HepG2 (cell line): ENCODE measurements around the gene OST4. TPM values are rescaled to one million over a fixed set of nuclear protein-coding genes. Genes with fewer than 3 reads are reported as not detected.

ENCODE experiments used
- ARID2 ChIP-seq: sonication (generic); formaldehyde crosslinking; IDR thresholded peaks from 2 replicates; pipeline ENCODE4 v1.8.1; 2022; ENCODE audit warnings: mild to moderate bottlenecking, missing genetic modification reagents, borderline replicate concordance
- ARNTL ChIP-seq: sonication (generic); formaldehyde crosslinking; IDR thresholded peaks from 2 replicates; pipeline ENCODE4 v1.4.0; 2020; ENCODE audit warnings: mild to moderate bottlenecking, missing genetic modification reagents
- ATF7-NPFF ChIP-seq: sonication (generic); formaldehyde crosslinking; IDR thresholded peaks from 2 replicates; pipeline ENCODE4 v1.8.1; 2023; ENCODE audit warnings: mild to moderate bottlenecking, low read depth, missing genetic modification reagents, moderate library complexity
- BORCS8-MEF2B ChIP-seq: sonication (generic); formaldehyde crosslinking; IDR thresholded peaks from 2 replicates; pipeline ENCODE4 v1.8.0; 2022; ENCODE audit warnings: mild to moderate bottlenecking, missing genetic modification reagents
- CEBPB ChIP-seq: IDR thresholded peaks from 2 replicates; pipeline ENCODE4 v1.6.1; 2011; ENCODE audit warnings: low read depth, low read length, improper control_type of control experiment, borderline replicate concordance
- EZH2 ChIP-seq: conservative IDR thresholded peaks from 2 replicates; pipeline ENCODE4 v1.6.1; 2012; ENCODE audit warnings: mild to moderate bottlenecking, low read depth, low read length, moderate library complexity
- HBP1 ChIP-seq: IDR thresholded peaks from 2 replicates; pipeline ENCODE4 v1.6.1; 2016; ENCODE audit warnings: low read depth, control low read depth
- HDAC1 ChIP-seq: sonication (generic); formaldehyde crosslinking; IDR thresholded peaks from 2 replicates; pipeline ENCODE4 v1.5.1; 2020; ENCODE audit warnings: mild to moderate bottlenecking, missing genetic modification reagents
- KDM1A ChIP-seq: IDR thresholded peaks from 2 replicates; pipeline ENCODE4 v1.6.1; 2016; ENCODE audit warnings: missing compliant biosample characterization
- KDM3A ChIP-seq: IDR thresholded peaks from 2 replicates; pipeline ENCODE4 v1.6.1; 2018; ENCODE audit warnings: low read depth, missing compliant biosample characterization
- KLF13 ChIP-seq: sonication (generic); formaldehyde crosslinking; IDR thresholded peaks from 2 replicates; pipeline ENCODE4 v1.4.0; 2020; ENCODE audit warnings: mild to moderate bottlenecking, missing genetic modification reagents
- MAX ChIP-seq: IDR thresholded peaks from 2 replicates; pipeline ENCODE4 v1.6.1; 2012; ENCODE audit warnings: inconsistent platforms
- NR2C2 ChIP-seq: sonication (generic); formaldehyde crosslinking; IDR thresholded peaks from 2 replicates; pipeline ENCODE4 v1.4.0; 2020; ENCODE audit warnings: missing genetic modification reagents, mild to moderate bottlenecking, moderate library complexity, borderline replicate concordance
- NR2F6 ChIP-seq, 2 experiments: IDR thresholded peaks; 2 replicates each; pipeline ENCODE4 v1.6.1; 2016; ENCODE audit warnings: antibody characterized with exemption in 1 of 2, mild to moderate bottlenecking in 1 of 2
- PAX8 ChIP-seq: sonication (generic); formaldehyde crosslinking; IDR thresholded peaks from 2 replicates; pipeline ENCODE4 v1.8.0; 2022; ENCODE audit warnings: mild to moderate bottlenecking, missing genetic modification reagents, borderline replicate concordance
- PHF20 ChIP-seq: sonication (generic); formaldehyde crosslinking; IDR thresholded peaks from 2 replicates; pipeline ENCODE4 v1.5.0; 2020; ENCODE audit warnings: mild to moderate bottlenecking, missing genetic modification reagents
- POLR2A ChIP-seq, 2 experiments: IDR thresholded peaks; 2 replicates each; pipeline ENCODE4 v1.6.1; 2011; ENCODE audit warnings: low read depth in 2 of 2, low read length in 2 of 2, mild to moderate bottlenecking in 1 of 2, moderate library complexity in 1 of 2; ENCODE audit not compliant: insufficient read depth in 1 of 2
- RBM39 ChIP-seq: fragments of 200-400 bp; formaldehyde crosslinking; IDR thresholded peaks from one replicate; pipeline ENCODE4 v1.6.1; 2018; ENCODE audit warnings: antibody characterized with exemption, mild to moderate bottlenecking, low read depth, low read length; ENCODE audit not compliant: poor library complexity, severe bottlenecking
- SATB2 ChIP-seq: sonication (generic); formaldehyde crosslinking; IDR thresholded peaks from 2 replicates; pipeline ENCODE4 v1.5.0; 2020; ENCODE audit warnings: missing genetic modification reagents
- TEAD3 ChIP-seq: optimal IDR thresholded peaks from 2 replicates; pipeline ENCODE3; 2016; ENCODE audit warnings: borderline replicate concordance
- TP53 ChIP-seq: sonication (generic); formaldehyde crosslinking; conservative IDR thresholded peaks from 2 replicates; pipeline ENCODE4 v1.4.0; 2020; ENCODE audit warnings: missing genetic modification reagents
- ZFAT ChIP-seq: sonication (generic); formaldehyde crosslinking; conservative IDR thresholded peaks from 2 replicates; pipeline ENCODE4 v1.8.1; 2023; ENCODE audit warnings: missing genetic modification reagents, inconsistent platforms
- ZMYM2 ChIP-seq: sonication (generic); formaldehyde crosslinking; IDR thresholded peaks from 2 replicates; pipeline ENCODE4 v1.8.0; 2022; ENCODE audit warnings: mild to moderate bottlenecking, missing genetic modification reagents
- ZMYM3 ChIP-seq: sonication (generic); formaldehyde crosslinking; IDR thresholded peaks from 2 replicates; pipeline ENCODE4 v1.5.1; 2020; ENCODE audit warnings: mild to moderate bottlenecking, missing genetic modification reagents
- ZNF550 ChIP-seq: sonication (generic); formaldehyde crosslinking; IDR thresholded peaks from 2 replicates; pipeline ENCODE4 v1.4.0; 2020; ENCODE audit warnings: mild to moderate bottlenecking, missing genetic modification reagents, borderline replicate concordance
- ZNF558 ChIP-seq: sonication (generic); formaldehyde crosslinking; IDR thresholded peaks from 2 replicates; pipeline ENCODE4 v1.9.0; 2022; ENCODE audit warnings: mild to moderate bottlenecking, missing genetic modification reagents, borderline replicate concordance
- polyA plus RNA-seq, 8 experiments: library from polyadenylated mRNA; depleted of rRNA in 3 of 8; stranded (reverse) in 7 of 8; unstranded in 1 of 8; fragments of >200 nt; fragmentation: Illumina TruSeq in 4 of 8; extraction: Trizol in 4 of 8; gene quantifications; 2 replicates each; pipeline versions ENCODE4 v1.2.1 to v1.2.3, GENCODE V29; 2011 to 2016; ENCODE audit warnings: low read depth in 4 of 8, missing spikeins in 1 of 8, mixed read lengths in 1 of 8; ENCODE audit not compliant: insufficient read depth in 1 of 8
- total RNA-seq, 5 experiments: library from RNA; depleted of rRNA; stranded (reverse); fragments of >200 nt; fragmentation: Illumina TruSeq; extraction: Trizol; gene quantifications; 2 replicates each; pipeline ENCODE4 v1.2.3, GENCODE V29; 2016; ENCODE audit warnings: low read depth in 1 of 5
- TF ChIP-seq, protein P1 (sequence below): sonication (generic); formaldehyde crosslinking; conservative IDR thresholded peaks from 2 replicates; pipeline ENCODE4 v1.5.0; 2020; ENCODE audit warnings: missing genetic modification reagents
- TF ChIP-seq, protein P2 (sequence below): IDR thresholded peaks from 2 replicates; pipeline ENCODE4 v1.6.1; 2016; ENCODE audit warnings: mild to moderate bottlenecking, missing biosample characterization, missing genetic modification reagents

Gene OST4
- total and polyA plus RNA-seq, 2 of the 13 experiments (the other 11 are each of a cell fraction or from before 2014, with no cell fraction given), result 498 to 584 TPM

- TF ChIP-seq, protein P1, sequence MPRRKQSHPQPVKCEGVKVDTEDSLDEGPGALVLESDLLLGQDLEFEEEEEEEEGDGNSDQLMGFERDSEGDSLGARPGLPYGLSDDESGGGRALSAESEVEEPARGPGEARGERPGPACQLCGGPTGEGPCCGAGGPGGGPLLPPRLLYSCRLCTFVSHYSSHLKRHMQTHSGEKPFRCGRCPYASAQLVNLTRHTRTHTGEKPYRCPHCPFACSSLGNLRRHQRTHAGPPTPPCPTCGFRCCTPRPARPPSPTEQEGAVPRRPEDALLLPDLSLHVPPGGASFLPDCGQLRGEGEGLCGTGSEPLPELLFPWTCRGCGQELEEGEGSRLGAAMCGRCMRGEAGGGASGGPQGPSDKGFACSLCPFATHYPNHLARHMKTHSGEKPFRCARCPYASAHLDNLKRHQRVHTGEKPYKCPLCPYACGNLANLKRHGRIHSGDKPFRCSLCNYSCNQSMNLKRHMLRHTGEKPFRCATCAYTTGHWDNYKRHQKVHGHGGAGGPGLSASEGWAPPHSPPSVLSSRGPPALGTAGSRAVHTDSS, result 0 out of 2 replicates have a peak, but pooled peaks have one; percentile 2
- peak; percentile 96 for TF ChIP-seq ARNTL (CRISPR knock-in tag)
- TF ChIP-seq CEBPB, result peak; percentile 100
- peak; percentile 87; the same call in 1 of the 2 replicates for TF ChIP-seq ZMYM3
- peak; percentile 89 for TF ChIP-seq NR2F6 (IDR thresholded peaks at IDR 0.05)
- peak; percentile 97 for TF ChIP-seq NR2F6 (CRISPR knock-in tag; IDR thresholded peaks at IDR 0.05)
- peak; percentile 77 for TF ChIP-seq ZMYM2 (CRISPR knock-in tag)
- no peak for TF ChIP-seq PAX8
- peak; percentile 92 for TF ChIP-seq NR2C2 (CRISPR knock-in tag)
- no peak for TF ChIP-seq EZH2
- peak; percentile 64; the same call in 1 of the 2 replicates for TF ChIP-seq PHF20
- TF ChIP-seq HDAC1 (CRISPR knock-in tag), result peak; percentile 92
- TF ChIP-seq ZNF558 (CRISPR knock-in tag), result peak; percentile 91
- 0 out of 4 replicates have a peak, but pooled peaks of 1 of the 2 experiments have one; percentile 30 for TF ChIP-seq POLR2A (IDR thresholded peaks at IDR 0.05; ENCODE audit: insufficient read depth in 1 of 2, low read depth in 2 of 2, low read length in 2 of 2)
- peak; percentile 79 for TF ChIP-seq ATF7-NPFF
- no peak for TF ChIP-seq RBM39
- no peak for TF ChIP-seq ZFAT (CRISPR knock-in tag)
- TF ChIP-seq ZNF550 (CRISPR knock-in tag), result no peak; the same call in 1 of the 2 replicates
- TF ChIP-seq HBP1 (CRISPR knock-in tag), result peak; percentile 78; the same call in 1 of the 2 replicates
- peak; percentile 91 for TF ChIP-seq MAX
- TF ChIP-seq KLF13, result no peak
- TF ChIP-seq TP53 (CRISPR knock-in tag), result 0 out of 2 replicates have a peak, but pooled peaks have one; percentile 81
- TF ChIP-seq, protein P2, sequence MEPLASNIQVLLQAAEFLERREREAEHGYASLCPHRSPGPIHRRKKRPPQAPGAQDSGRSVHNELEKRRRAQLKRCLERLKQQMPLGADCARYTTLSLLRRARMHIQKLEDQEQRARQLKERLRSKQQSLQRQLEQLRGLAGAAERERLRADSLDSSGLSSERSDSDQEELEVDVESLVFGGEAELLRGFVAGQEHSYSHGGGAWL (CRISPR knock-in tag), result peak; percentile 10; the same call in 1 of the 2 replicates
- peak; percentile 89 for TF ChIP-seq TEAD3
- TF ChIP-seq BORCS8-MEF2B, result no peak; the same call in none of the 2 replicates
- TF ChIP-seq KDM1A (CRISPR knock-in tag), result peak; percentile 80; the same call in 1 of the 2 replicates
- no peak for TF ChIP-seq SATB2 (CRISPR knock-in tag)
- TF ChIP-seq ARID2, result peak; percentile 81
- TF ChIP-seq KDM3A (CRISPR knock-in tag), result peak; percentile 90
Measured at GRCh38 chr2:27095745-27096651, 24.5 kb upstream of the OST4 start (continued).
